ENCODE measurements around the gene ERC1. TPM values are rescaled to one million over a fixed set of nuclear protein-coding genes. Genes with fewer than 3 reads are reported as not detected.

The ERC1 gene
- total RNA-seq, 1 experiment from 2014 or later: 40.4 TPM

- no peak for DNase-seq (ENCODE audit: low read depth, low spot score)
- Histone ChIP-seq H3K4me1 (ENCODE audit: control insufficient read depth, insufficient read depth, low read length) (peaks cover 6% of the 10 kb centered on the region), H3K27ac (ENCODE audit: low read length) (no peak overlapping the region), H3K27me3 (ENCODE audit: control insufficient read depth, insufficient read depth, low read length) (no peaks in the 10 kb centered on the region), H3K9me3 (ENCODE audit: control insufficient read depth, insufficient read depth, low read depth, low read length) (no peaks in the 10 kb centered on the region), H3K4me3 (ENCODE audit: low read depth in 2 of 2, low read length in 2 of 2) (no peak overlapping the region), H3K36me3 (ENCODE audit: control insufficient read depth, insufficient read depth, low read length) (no peaks in the 10 kb centered on the region; the same call in 1 of the 2 replicates)
- POLR2A ChIA-PET: no interaction called here
- CTCF ChIA-PET: no interaction called here
- intact Hi-C loops (cut with micrococcal nuclease; ENCODE audit: unreplicated experiment): loop anchor here (10.0 kb wide), 1 partner anchor 98 kb away; no protein-coding TSS in a partner anchor
- TF ChIP-seq TCF7L2 (IDR thresholded peaks at IDR 0.05; ENCODE audit: low read depth, low read length) (no peak), SIN3A (IDR thresholded peaks at IDR 0.05; ENCODE audit: borderline replicate concordance, insufficient read depth, low read depth, low read length) (no peak), REST (IDR thresholded peaks at IDR 0.05; ENCODE audit: insufficient read depth in 1 of 2, low read depth in 2 of 2, low read length in 1 of 2) (no peak), POLR2AphosphoS5 (IDR thresholded peaks at IDR 0.05; ENCODE audit: low read depth, low read length) (no peak)
- TF ChIP-seq, protein P1, sequence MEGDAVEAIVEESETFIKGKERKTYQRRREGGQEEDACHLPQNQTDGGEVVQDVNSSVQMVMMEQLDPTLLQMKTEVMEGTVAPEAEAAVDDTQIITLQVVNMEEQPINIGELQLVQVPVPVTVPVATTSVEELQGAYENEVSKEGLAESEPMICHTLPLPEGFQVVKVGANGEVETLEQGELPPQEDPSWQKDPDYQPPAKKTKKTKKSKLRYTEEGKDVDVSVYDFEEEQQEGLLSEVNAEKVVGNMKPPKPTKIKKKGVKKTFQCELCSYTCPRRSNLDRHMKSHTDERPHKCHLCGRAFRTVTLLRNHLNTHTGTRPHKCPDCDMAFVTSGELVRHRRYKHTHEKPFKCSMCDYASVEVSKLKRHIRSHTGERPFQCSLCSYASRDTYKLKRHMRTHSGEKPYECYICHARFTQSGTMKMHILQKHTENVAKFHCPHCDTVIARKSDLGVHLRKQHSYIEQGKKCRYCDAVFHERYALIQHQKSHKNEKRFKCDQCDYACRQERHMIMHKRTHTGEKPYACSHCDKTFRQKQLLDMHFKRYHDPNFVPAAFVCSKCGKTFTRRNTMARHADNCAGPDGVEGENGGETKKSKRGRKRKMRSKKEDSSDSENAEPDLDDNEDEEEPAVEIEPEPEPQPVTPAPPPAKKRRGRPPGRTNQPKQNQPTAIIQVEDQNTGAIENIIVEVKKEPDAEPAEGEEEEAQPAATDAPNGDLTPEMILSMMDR (IDR thresholded peaks at IDR 0.05): no peak
- ATAC-seq: no peak
- in situ Hi-C loops (cut with HindIII; ENCODE audit: low pct_unique_long_range_greater_than_20kb, low sequenced_read_pairs): no loop called here
- no TSS peak for BruUV-seq (replicated peaks)
Observed at GRCh38 chr12:996881-997280, 5.9 kb downstream of the ERC1 start.

- H3K36me3 ChIP-seq (ENCODE audit: control insufficient read depth, insufficient read depth, low read length): no peaks in the 10 kb centered on the region; the same call in 1 of the 2 replicates
- TF ChIP-seq SIN3A (IDR thresholded peaks at IDR 0.05; ENCODE audit: borderline replicate concordance, insufficient read depth, low read depth, low read length): no peak
- no peak for TF ChIP-seq REST (IDR thresholded peaks at IDR 0.05; ENCODE audit: insufficient read depth in 1 of 2, low read depth in 2 of 2, low read length in 1 of 2)
- TF ChIP-seq TCF7L2 (IDR thresholded peaks at IDR 0.05; ENCODE audit: low read depth, low read length): no peak
- TF ChIP-seq POLR2AphosphoS5 (IDR thresholded peaks at IDR 0.05; ENCODE audit: low read depth, low read length): no peak
- TF ChIP-seq, protein P1 (IDR thresholded peaks at IDR 0.05): no peak
- in situ Hi-C loops (cut with HindIII; ENCODE audit: low pct_unique_long_range_greater_than_20kb, low sequenced_read_pairs) (no loop called here), intact Hi-C loops (cut with micrococcal nuclease; ENCODE audit: unreplicated experiment) (loop anchor here (10.0 kb wide), 1 partner anchor 97 kb away; no protein-coding TSS in a partner anchor)
- H3K27me3 ChIP-seq (ENCODE audit: control insufficient read depth, insufficient read depth, low read length): no peaks in the 10 kb centered on the region
- no TSS peak for BruUV-seq (replicated peaks)
- no peak overlapping the region for H3K27ac ChIP-seq (ENCODE audit: low read length)
- peaks cover 4% of the 10 kb centered on the region for H3K4me1 ChIP-seq (ENCODE audit: control insufficient read depth, insufficient read depth, low read length)
- no peaks in the 10 kb centered on the region for H3K9me3 ChIP-seq (ENCODE audit: control insufficient read depth, insufficient read depth, low read depth, low read length)
- ChIA-PET CTCF (no interaction called here), POLR2A (no interaction called here)
- ATAC-seq (no peak), DNase-seq (ENCODE audit: low read depth, low spot score) (no peak)
- no peak overlapping the region for H3K4me3 ChIP-seq (ENCODE audit: low read depth in 2 of 2, low read length in 2 of 2)
Observed at GRCh38 chr12:997505-997904, 6.5 kb downstream of the ERC1 start.
